ENCODE data around the gene CD82.

DNA sequence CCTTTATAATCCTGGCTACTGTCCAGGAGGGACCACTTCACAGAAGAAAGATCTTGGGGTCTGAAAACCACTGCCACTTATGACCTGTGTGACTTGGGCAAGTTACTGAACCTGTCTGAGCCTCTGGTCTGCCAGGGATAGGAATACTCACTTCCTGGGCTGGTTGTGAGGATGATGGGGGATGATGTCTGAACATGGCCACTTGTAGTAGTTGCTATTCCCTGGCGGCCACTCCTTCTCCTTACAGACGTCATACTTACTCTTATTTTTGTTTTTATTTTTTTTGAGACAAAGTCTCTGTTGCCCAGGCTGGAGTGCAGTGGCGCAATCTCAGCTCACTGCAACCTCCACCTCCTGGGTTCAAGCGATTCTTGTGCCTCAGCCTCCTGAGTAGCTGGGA lies 26.1 kb downstream of the CD82 start:
- TF ChIP-seq, protein P1, sequence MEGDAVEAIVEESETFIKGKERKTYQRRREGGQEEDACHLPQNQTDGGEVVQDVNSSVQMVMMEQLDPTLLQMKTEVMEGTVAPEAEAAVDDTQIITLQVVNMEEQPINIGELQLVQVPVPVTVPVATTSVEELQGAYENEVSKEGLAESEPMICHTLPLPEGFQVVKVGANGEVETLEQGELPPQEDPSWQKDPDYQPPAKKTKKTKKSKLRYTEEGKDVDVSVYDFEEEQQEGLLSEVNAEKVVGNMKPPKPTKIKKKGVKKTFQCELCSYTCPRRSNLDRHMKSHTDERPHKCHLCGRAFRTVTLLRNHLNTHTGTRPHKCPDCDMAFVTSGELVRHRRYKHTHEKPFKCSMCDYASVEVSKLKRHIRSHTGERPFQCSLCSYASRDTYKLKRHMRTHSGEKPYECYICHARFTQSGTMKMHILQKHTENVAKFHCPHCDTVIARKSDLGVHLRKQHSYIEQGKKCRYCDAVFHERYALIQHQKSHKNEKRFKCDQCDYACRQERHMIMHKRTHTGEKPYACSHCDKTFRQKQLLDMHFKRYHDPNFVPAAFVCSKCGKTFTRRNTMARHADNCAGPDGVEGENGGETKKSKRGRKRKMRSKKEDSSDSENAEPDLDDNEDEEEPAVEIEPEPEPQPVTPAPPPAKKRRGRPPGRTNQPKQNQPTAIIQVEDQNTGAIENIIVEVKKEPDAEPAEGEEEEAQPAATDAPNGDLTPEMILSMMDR (conservative IDR thresholded peaks at IDR 0.05; ENCODE audit: low read length): no peak
- TF ChIP-seq EZH2phosphoT487 (IDR thresholded peaks at IDR 0.05; ENCODE audit: borderline replicate concordance, low read depth, low read length): no peak
